ENCODE results near the gene CAVIN2. TPM values are rescaled to one million over a fixed set of nuclear protein-coding genes. Genes with fewer than 3 reads are reported as not detected.

CAVIN2 gene
- total RNA-seq, 3 donors from 2014 or later: 30.7 to 71.4 (median 31.3) TPM

DNA sequence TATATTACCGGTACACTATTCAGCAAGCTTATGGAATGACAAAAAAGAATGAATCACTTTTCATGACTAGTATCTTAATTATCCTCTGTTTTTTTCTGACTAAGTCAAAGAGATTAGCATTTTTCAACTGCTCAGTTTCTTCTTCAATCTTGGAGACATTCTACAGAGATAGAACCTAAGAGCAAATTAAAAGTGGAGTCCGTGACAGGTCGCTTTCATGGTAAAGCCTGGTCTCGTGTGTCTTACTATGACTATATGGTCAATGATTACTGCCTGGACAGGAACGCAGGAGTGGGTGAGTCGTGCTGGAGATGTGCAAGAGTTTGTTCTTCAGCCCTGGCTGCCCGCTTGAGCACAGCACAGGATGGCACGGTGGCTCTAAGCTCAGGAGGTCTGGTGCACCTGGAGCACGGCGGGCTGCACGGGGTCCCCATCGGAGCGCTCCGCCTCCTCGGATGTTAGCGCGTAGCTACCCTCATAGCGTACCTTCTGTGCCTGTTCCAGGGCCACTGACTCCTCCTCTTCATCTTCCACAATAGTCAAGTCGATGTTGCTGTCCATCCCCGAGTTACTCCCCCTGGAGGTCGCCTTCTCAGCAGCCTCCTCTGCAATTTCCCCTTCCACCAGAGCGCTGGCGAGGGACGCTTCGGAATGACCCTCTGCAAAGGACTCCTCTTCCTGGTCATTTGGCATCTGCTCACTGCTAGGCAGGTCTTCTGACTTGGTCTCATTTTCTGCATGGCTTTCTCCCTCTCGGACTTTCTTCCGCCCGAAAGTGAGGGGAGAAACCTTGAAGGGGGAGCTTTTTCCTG lies 11.1 kb downstream of the CAVIN2 start:
- Histone ChIP-seq H3K36me3 (no peaks in the 10 kb centered on the region), H3K4me3 (no peak overlapping the region), H3K27me3 (no peaks in the 10 kb centered on the region), H3K27ac (no peak overlapping the region), H3K4me1 (no peaks in the 10 kb centered on the region), H3K9me3 (no peaks in the 10 kb centered on the region)
- intact Hi-C loops (cut with DNase I; ENCODE audit: low total_unique reads): no loop called here
- no peak for DNase-seq (ENCODE audit: low spot score in 2 of 2)
- TF ChIP-seq CTCF (IDR thresholded peaks at IDR 0.05) (no peak), POLR2AphosphoS5 (IDR thresholded peaks at IDR 0.05) (no peak), POLR2A (IDR thresholded peaks at IDR 0.05) (no peak)

DNA sequence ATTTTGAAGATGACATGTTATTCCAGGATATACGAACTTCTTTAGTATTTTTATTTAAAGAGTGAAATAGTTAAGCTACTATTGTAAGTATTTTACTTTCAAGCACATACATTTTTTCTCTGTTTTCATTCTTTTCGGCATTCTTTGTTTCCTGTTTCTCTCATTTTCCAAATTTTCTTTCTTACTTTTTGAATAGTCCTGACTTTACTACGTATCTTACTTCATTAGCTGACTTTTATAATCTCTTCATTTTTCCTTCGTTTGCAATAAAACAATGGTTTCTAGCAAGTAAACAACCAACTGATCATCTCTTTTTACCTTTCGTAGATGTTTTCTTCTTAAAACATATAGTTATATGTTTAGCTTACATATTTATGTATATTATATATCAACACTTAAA lies 11.8 kb downstream of the CAVIN2 start:
- H3K27ac ChIP-seq: no peak overlapping the region

GRCh38 chr2:191833356-191833755 lies 13.5 kb downstream of the CAVIN2 start:
- no peaks in the 10 kb centered on the region for H3K4me1 ChIP-seq
- H3K4me3 ChIP-seq: no peak overlapping the region
- no peaks in the 10 kb centered on the region for H3K9me3 ChIP-seq
- no peaks in the 10 kb centered on the region for H3K36me3 ChIP-seq
- H3K27ac ChIP-seq: no peak overlapping the region
- no peak for DNase-seq (ENCODE audit: low spot score in 2 of 2)
- TF ChIP-seq POLR2AphosphoS5 (IDR thresholded peaks at IDR 0.05) (no peak), POLR2A (IDR thresholded peaks at IDR 0.05) (no peak), CTCF (IDR thresholded peaks at IDR 0.05) (no peak)
- intact Hi-C loops (cut with DNase I; ENCODE audit: low total_unique reads): no loop called here
- no peaks in the 10 kb centered on the region for H3K27me3 ChIP-seq

More for the DNA sequence above, 11.8 kb downstream of the CAVIN2 start:
- H3K36me3 ChIP-seq: no peaks in the 10 kb centered on the region
- TF ChIP-seq CTCF (IDR thresholded peaks at IDR 0.05): no peak
- intact Hi-C loops (cut with DNase I; ENCODE audit: low total_unique reads): no loop called here
- H3K27me3 ChIP-seq: no peaks in the 10 kb centered on the region
- H3K4me3 ChIP-seq: no peak overlapping the region
- H3K4me1 ChIP-seq: no peaks in the 10 kb centered on the region
- H3K9me3 ChIP-seq: no peaks in the 10 kb centered on the region
- DNase-seq (ENCODE audit: low spot score in 2 of 2): no peak

DNA sequence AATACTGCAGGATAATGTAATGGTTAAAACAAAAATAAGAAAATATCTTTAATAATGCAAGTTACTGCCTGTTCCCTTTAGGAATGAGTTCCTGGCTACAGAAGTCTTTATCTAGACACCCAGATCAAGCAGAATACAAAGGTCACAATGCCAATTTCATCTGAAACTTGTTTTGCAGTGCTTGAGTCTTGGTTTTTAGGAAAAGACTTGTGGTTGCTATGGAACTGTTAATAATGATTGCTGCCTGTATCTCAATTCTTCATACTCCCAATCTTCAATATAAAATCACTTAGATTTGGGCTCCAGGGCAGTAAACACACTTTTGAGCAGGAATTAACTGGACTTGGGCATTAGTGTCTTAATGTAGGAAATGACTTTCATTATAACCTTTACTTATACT lies 14.2 kb downstream of the CAVIN2 start:
- Histone ChIP-seq H3K27ac (no peak overlapping the region), H3K36me3 (no peaks in the 10 kb centered on the region), H3K27me3 (no peaks in the 10 kb centered on the region), H3K4me3 (no peak overlapping the region), H3K9me3 (no peaks in the 10 kb centered on the region), H3K4me1 (no peaks in the 10 kb centered on the region)
- intact Hi-C loops (cut with DNase I; ENCODE audit: low total_unique reads): no loop called here
- TF ChIP-seq CTCF (IDR thresholded peaks at IDR 0.05): no peak
- TF ChIP-seq POLR2AphosphoS5 (IDR thresholded peaks at IDR 0.05): no peak
- no peak for TF ChIP-seq POLR2A (IDR thresholded peaks at IDR 0.05)
- no peak for DNase-seq (ENCODE audit: low spot score in 2 of 2)

DNA sequence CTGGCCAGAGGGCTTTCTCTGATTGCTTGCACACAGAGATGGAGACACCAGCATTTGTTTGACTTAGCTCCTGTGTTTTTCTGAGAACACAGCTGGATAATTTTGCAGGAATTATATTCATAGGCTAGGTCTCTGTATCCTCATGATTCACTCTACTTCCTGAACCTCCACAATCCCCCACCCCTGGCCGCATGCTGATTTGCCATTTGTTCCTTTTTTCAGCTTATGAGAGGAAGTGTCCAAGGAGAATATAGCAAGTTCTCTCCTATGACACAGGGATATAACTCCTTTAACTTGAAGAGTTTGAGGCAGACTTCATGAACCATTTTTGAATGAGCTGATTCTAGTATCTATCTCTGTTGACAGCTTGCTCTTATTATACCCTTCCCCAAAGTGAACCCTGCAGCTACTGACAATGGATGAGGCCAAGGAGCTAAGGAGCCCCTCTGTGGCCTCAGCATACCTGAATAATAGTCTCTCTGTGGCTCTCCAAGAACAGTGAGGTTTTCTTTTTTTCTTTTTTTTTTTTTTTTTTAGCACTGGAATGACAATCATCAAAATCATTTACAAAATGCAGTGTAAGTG lies 15.4 kb downstream of the CAVIN2 start:
- Histone ChIP-seq H3K36me3 (no peaks in the 10 kb centered on the region), H3K4me3 (no peak overlapping the region), H3K9me3 (no peaks in the 10 kb centered on the region), H3K4me1 (no peaks in the 10 kb centered on the region), H3K27me3 (no peaks in the 10 kb centered on the region), H3K27ac (no peak overlapping the region)
- no peak for DNase-seq (ENCODE audit: low spot score in 2 of 2)
- TF ChIP-seq POLR2A (IDR thresholded peaks at IDR 0.05) (no peak), CTCF (IDR thresholded peaks at IDR 0.05) (no peak), POLR2AphosphoS5 (IDR thresholded peaks at IDR 0.05) (no peak)
- intact Hi-C loops (cut with DNase I; ENCODE audit: low total_unique reads): no loop called here
